PFSK-1 (cell line): Measurements from ENCODE around the gene HYAL1.

ENCODE experiments used
- FOXP2 ChIP-seq: optimal IDR thresholded peaks from 2 replicates; pipeline ENCODE3; 2011; ENCODE audit warnings: borderline replicate concordance, control low read depth, inconsistent platforms; ENCODE audit not compliant: insufficient read depth; ENCODE audit errors: extremely low read length, extremely low read depth
- POLR2AphosphoS5 ChIP-seq: IDR thresholded peaks from 2 replicates; pipeline ENCODE4 v1.6.1; 2012; ENCODE audit warnings: low read depth, mild to moderate bottlenecking, control low read depth, low read length, moderate library complexity
- REST ChIP-seq, 2 experiments: IDR thresholded peaks; 2 replicates each; pipeline versions ENCODE4 v1.6.1 to v1.8.0; 2011 to 2012; ENCODE audit warnings: low read depth in 2 of 2, low read length in 2 of 2, control low read depth in 1 of 2, inconsistent platforms in 1 of 2, mild to moderate bottlenecking in 1 of 2, moderate library complexity in 1 of 2; ENCODE audit not compliant: insufficient read depth in 1 of 2
- SIN3A ChIP-seq: IDR thresholded peaks from 2 replicates; pipeline ENCODE4 v1.6.1; 2012; ENCODE audit warnings: mild to moderate bottlenecking, low read length, moderate library complexity, borderline replicate concordance; ENCODE audit not compliant: insufficient read depth
- TAF1 ChIP-seq: IDR thresholded peaks from 2 replicates; pipeline ENCODE4 v1.6.1; 2012; ENCODE audit warnings: low read length, control low read depth, borderline replicate concordance; ENCODE audit not compliant: insufficient read depth

Gene HYAL1

GRCh38 chr3:50262778-50263177 is 40.6 kb downstream of the HYAL1 start:
- TF ChIP-seq REST (IDR thresholded peaks at IDR 0.05; ENCODE audit: insufficient read depth in 1 of 2, low read depth in 2 of 2, low read length in 2 of 2) = no peak

GRCh38 chr3:50261505-50261904 is 41.9 kb downstream of the HYAL1 start:
- TF ChIP-seq SIN3A (no peak), FOXP2 (no peak), POLR2AphosphoS5 (no peak), REST (IDR thresholded peaks at IDR 0.05; ENCODE audit: insufficient read depth in 1 of 2, low read depth in 2 of 2, low read length in 2 of 2) (no peak), TAF1 (no peak)

GRCh38 chr3:50260942-50261441 is 42.4 kb downstream of the HYAL1 start:
- TF ChIP-seq POLR2AphosphoS5 (no peak), FOXP2 (no peak)

GRCh38 chr3:50260027-50260941 is 43.1 kb downstream of the HYAL1 start:
- TF ChIP-seq POLR2AphosphoS5 = peak; percentile 68
- TF ChIP-seq REST (IDR thresholded peaks at IDR 0.05; ENCODE audit: insufficient read depth in 1 of 2, low read depth in 2 of 2, low read length in 2 of 2) = no peak
- no peak for TF ChIP-seq SIN3A

- no peak for TF ChIP-seq FOXP2
- TF ChIP-seq TAF1 = no peak
- no peak for TF ChIP-seq REST (IDR thresholded peaks at IDR 0.05; ENCODE audit: insufficient read depth in 1 of 2, low read depth in 2 of 2, low read length in 2 of 2)
- TF ChIP-seq POLR2AphosphoS5 = no peak
- no peak for TF ChIP-seq SIN3A
Measured at GRCh38 chr3:50259432-50260026, 43.8 kb downstream of the HYAL1 start.
